ENCODE results near the gene JAKMIP1. TPM values are rescaled to one million over a fixed set of nuclear protein-coding genes. Genes with fewer than 3 reads are reported as not detected.

Gene JAKMIP1
- total RNA-seq, 1 donor from 2014 or later = 15.5 TPM

DNA sequence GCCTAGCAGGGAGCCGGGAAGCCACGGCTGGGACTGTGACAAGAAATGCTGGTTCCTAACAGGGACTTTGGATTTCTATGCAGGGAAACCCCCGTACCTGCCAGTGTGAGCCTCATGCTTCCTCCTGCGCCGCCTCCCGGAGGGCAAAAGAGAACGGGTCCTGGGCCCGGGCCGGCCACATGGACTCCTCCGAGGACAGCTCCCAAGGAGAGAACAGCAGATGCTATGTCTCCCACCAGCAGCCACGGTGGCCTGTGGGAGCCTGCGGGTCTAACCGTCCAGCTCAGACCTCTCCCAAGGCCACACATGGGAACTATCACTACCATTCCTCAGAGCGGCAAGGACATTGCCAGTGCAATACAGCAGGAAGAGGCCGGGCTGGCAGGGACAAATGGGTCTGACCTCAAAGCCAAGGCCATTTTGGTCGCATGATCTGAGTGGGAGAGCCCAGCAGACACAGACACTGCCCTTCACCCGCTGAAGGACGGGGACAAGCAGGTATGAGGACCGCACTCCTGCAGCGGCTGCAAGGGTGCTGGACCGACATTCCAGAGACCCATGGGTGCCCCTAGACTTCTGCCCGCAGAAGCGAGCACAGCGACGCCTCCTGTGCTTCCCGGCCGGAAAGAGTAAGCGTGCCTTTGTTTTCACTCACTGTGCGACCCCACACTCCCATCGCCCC lies 177.6 kb downstream of the JAKMIP1 start:
- H3K27me3 Mint-ChIP-seq (ENCODE audit: insufficient read depth) = no peaks in the 10 kb centered on the region
- no peaks in the 10 kb centered on the region for H3K4me1 Mint-ChIP-seq (ENCODE audit: low read depth)
- no peak overlapping the region for H3K4me3 Mint-ChIP-seq
- no peaks in the 10 kb centered on the region for H3K36me3 Mint-ChIP-seq (ENCODE audit: low read depth)
- no peaks in the 10 kb centered on the region for H3K9me3 Mint-ChIP-seq
- no peak overlapping the region for H3K27ac Mint-ChIP-seq
- DNase-seq (ENCODE audit: low spot score) = no peak
- intact Hi-C loops (cut with micrococcal nuclease) = no loop called here

DNA sequence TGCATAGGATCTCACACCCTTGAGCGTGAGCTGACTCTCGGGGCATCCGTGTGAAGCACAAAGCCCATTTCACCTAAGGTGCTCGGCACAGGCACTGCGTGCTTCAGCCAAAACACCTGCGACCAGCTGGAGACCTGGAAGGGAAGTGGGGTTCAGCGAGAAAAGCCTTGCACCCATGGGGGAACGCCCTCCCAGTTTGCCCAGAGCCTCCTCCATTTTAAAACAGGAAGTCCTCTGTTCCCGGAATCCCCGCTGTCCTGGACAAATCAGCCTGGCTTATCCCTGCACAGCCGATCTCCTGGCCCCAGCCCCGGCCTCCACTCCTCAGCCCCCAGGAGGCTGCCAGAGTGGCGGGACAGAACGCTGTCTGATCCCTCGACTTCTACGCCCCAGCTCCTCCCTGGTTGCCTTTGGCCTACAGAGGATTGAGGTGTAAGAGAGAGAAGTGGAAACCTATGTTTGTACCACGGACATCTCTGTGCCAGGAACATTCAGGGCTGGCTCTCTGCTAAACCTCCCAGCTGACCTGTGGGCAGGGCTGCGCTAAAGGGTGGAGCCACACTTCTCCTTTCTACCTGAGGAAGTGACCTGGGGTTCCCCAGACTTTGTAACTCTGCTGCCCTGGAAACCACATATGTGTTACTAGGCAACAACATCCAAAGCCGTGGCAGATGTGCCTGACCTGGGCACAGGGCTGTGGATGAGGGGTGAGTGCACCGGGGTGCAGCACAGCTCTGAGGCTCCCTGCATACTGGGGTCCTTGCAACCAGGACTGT lies 178.3 kb downstream of the JAKMIP1 start:
- H3K27ac Mint-ChIP-seq = no peak overlapping the region
- H3K9me3 Mint-ChIP-seq = no peaks in the 10 kb centered on the region
- no peaks in the 10 kb centered on the region for H3K27me3 Mint-ChIP-seq (ENCODE audit: insufficient read depth)
- intact Hi-C loops (cut with micrococcal nuclease) = no loop called here
- H3K36me3 Mint-ChIP-seq (ENCODE audit: low read depth) = no peaks in the 10 kb centered on the region
- DNase-seq (ENCODE audit: low spot score) = no peak
- H3K4me1 Mint-ChIP-seq (ENCODE audit: low read depth) = no peaks in the 10 kb centered on the region
- H3K4me3 Mint-ChIP-seq = no peak overlapping the region

DNA sequence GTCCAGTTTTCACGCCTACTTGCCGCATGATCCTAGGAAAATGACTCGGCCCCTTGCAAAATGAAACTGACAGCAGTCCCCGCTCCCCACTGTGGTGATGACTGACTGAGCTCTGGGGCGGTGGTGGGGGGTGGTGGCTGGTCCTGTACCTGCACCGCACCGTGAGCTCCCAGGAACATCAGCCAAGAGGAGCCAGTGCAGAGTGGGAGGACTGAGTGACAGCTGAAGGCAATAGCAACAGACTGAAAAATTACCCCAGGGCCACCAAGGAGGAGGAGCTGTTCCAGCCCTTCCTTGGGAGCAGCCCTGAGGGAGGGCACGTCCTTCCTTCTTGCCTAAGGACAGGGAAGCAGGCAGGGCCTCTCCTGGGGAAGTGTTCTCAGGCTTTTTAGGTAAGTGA lies 179.7 kb downstream of the JAKMIP1 start:
- Mint-ChIP-seq H3K4me3 (no peak overlapping the region), H3K27ac (no peak overlapping the region), H3K27me3 (ENCODE audit: insufficient read depth) (no peaks in the 10 kb centered on the region), H3K4me1 (ENCODE audit: low read depth) (no peaks in the 10 kb centered on the region), H3K36me3 (ENCODE audit: low read depth) (no peaks in the 10 kb centered on the region), H3K9me3 (no peaks in the 10 kb centered on the region)
- no peak for DNase-seq (ENCODE audit: low spot score)
- intact Hi-C loops (cut with micrococcal nuclease) = no loop called here

GRCh38 chr4:6019316-6020263 lies 180.8 kb downstream of the JAKMIP1 start:
- Mint-ChIP-seq H3K4me3 (no peak overlapping the region), H3K36me3 (ENCODE audit: low read depth) (no peaks in the 10 kb centered on the region), H3K27me3 (ENCODE audit: insufficient read depth) (peaks cover 2% of the 10 kb centered on the region), H3K9me3 (no peaks in the 10 kb centered on the region), H3K4me1 (ENCODE audit: low read depth) (no peaks in the 10 kb centered on the region), H3K27ac (no peak overlapping the region)
- DNase-seq (ENCODE audit: low spot score) = peak; percentile 13
- intact Hi-C loops (cut with micrococcal nuclease) = no loop called here

- Mint-ChIP-seq H3K4me3 (no peak within 1 kb of the TSS), H3K27me3 (ENCODE audit: insufficient read depth) (peaks cover 2% of the 10 kb centered on the region), H3K36me3 (ENCODE audit: low read depth) (no peaks in the 10 kb centered on the region), H3K4me1 (ENCODE audit: low read depth) (no peaks in the 10 kb centered on the region), H3K9me3 (no peaks in the 10 kb centered on the region), H3K27ac (no peak within 1 kb of the TSS)
- intact Hi-C loops (cut with micrococcal nuclease) = no loop called here
- DNase-seq (ENCODE audit: low spot score) = no peak
These were observed 182.0 kb downstream of the JAKMIP1 start, which contains the start of gene C4orf50 for GRCh38 chr4:6018331-6018730. Gene C4orf50 (minus strand): TSS chr4:6018431.

DNA sequence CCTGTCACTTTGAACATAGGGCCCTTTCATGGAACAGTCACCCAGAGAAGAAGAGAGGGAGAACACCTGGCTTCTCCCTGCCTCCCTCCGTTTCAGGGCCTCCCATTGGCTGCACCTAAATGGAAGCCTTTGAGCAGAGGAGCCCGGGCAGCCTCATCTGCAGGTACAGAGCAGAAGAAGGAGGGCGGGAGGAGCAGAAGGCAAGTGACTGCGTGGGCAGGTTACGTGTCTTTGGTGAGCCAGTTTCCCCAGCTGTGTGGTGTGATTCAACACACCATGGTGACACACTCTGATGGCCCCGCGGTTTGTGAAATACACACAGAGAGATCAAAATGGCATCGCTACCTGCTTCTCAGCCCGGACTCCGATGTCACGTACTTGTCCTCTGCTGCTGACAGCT lies 182.5 kb downstream of the JAKMIP1 start:
- no peak for DNase-seq (ENCODE audit: low spot score)
- intact Hi-C loops (cut with micrococcal nuclease) = no loop called here
- Mint-ChIP-seq H3K27me3 (ENCODE audit: insufficient read depth) (peaks cover 2% of the 10 kb centered on the region), H3K9me3 (no peaks in the 10 kb centered on the region), H3K36me3 (ENCODE audit: low read depth) (no peaks in the 10 kb centered on the region), H3K27ac (no peak overlapping the region), H3K4me1 (ENCODE audit: low read depth) (no peaks in the 10 kb centered on the region), H3K4me3 (no peak overlapping the region)

- intact Hi-C loops (cut with micrococcal nuclease) = no loop called here
- Mint-ChIP-seq H3K27me3 (ENCODE audit: insufficient read depth) (peaks cover 2% of the 10 kb centered on the region), H3K4me1 (ENCODE audit: low read depth) (no peaks in the 10 kb centered on the region), H3K27ac (no peak overlapping the region), H3K9me3 (no peaks in the 10 kb centered on the region), H3K36me3 (ENCODE audit: low read depth) (no peaks in the 10 kb centered on the region), H3K4me3 (no peak overlapping the region)
- DNase-seq (ENCODE audit: low spot score) = no peak
These were observed 183.3 kb downstream of the JAKMIP1 start for GRCh38 chr4:6017030-6017429.

- no peak for DNase-seq (ENCODE audit: low spot score)
- Mint-ChIP-seq H3K27me3 (ENCODE audit: insufficient read depth) (peaks cover 5% of the 10 kb centered on the region), H3K4me3 (no peak overlapping the region), H3K9me3 (no peaks in the 10 kb centered on the region), H3K4me1 (ENCODE audit: low read depth) (no peaks in the 10 kb centered on the region), H3K36me3 (ENCODE audit: low read depth) (no peaks in the 10 kb centered on the region), H3K27ac (no peak overlapping the region)
- intact Hi-C loops (cut with micrococcal nuclease) = no loop called here
These were observed 186.8 kb downstream of the JAKMIP1 start for GRCh38 chr4:6013564-6013963.

DNA sequence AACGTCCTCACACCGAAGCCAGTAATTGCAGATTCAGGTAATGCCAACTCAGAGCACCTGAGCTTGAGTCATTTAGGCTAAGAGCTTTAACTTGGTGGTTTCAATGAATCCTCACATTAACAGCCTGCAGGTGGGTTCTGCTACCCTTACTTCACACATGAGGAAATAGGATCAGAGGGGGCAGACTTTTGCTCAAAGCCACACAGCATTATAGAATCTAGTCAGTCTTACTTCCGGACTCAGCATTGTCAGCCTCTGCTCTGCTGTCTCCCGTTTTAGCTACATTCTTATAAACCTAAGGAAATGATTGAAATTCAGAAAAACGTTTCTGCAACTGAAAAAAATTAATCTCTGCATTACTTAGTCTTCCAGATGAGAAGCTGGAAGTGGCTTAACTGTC lies 188.1 kb downstream of the JAKMIP1 start:
- DNase-seq (ENCODE audit: low spot score) = no peak
- Mint-ChIP-seq H3K27ac (no peak overlapping the region), H3K27me3 (ENCODE audit: insufficient read depth) (peaks cover 7% of the 10 kb centered on the region), H3K9me3 (no peaks in the 10 kb centered on the region), H3K36me3 (ENCODE audit: low read depth) (no peaks in the 10 kb centered on the region), H3K4me1 (ENCODE audit: low read depth) (no peaks in the 10 kb centered on the region), H3K4me3 (no peak overlapping the region)
- intact Hi-C loops (cut with micrococcal nuclease) = no loop called here

DNA sequence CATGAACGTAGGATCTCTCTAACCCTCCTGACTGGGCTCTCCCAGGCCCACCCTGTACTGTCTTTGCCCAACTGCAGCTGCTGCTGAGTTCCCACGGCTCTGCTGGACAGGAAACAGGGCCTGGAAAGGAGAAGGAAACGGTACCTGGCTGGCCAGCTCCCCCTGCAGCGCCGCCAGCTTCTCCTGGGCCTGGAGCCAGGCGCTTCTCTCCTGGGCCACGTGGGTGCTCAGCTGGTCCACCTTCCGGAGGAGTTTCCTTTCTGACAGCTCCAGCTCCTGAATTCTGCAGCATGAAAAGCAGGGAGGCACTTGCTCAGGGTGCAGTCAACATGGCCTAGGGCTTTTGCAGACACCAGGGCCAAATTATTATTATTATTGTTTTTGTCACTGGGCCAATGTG lies 188.7 kb downstream of the JAKMIP1 start:
- H3K9me3 Mint-ChIP-seq = no peaks in the 10 kb centered on the region
- H3K4me3 Mint-ChIP-seq = no peak overlapping the region
- no peaks in the 10 kb centered on the region for H3K36me3 Mint-ChIP-seq (ENCODE audit: low read depth)
- intact Hi-C loops (cut with micrococcal nuclease) = no loop called here
- no peak for DNase-seq (ENCODE audit: low spot score)
- no peak overlapping the region for H3K27ac Mint-ChIP-seq
- peaks cover 11% of the 10 kb centered on the region for H3K27me3 Mint-ChIP-seq (ENCODE audit: insufficient read depth)
- no peaks in the 10 kb centered on the region for H3K4me1 Mint-ChIP-seq (ENCODE audit: low read depth)

DNA sequence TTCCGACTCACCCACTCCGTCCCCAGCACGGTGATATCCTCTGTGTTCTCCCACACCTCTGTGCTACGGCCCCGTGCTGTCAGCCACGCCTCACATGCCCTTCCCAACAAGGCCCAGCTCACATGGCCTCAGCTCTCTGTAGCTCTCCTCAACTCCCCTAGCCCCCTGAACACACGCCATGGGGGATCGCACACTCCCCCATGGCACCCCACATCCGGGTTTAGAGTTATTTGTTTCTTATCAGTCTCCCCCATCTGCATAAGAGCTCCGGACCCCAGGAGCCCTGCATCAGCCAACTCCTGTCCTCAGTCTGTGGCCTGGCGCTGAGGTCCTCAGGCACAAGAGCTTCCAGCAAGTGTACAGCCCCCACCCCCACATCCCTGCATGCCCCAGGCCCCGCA lies 189.1 kb downstream of the JAKMIP1 start:
- Mint-ChIP-seq H3K27me3 (ENCODE audit: insufficient read depth) (peaks cover 11% of the 10 kb centered on the region), H3K27ac (no peak overlapping the region), H3K4me3 (no peak overlapping the region), H3K36me3 (ENCODE audit: low read depth) (no peaks in the 10 kb centered on the region), H3K4me1 (ENCODE audit: low read depth) (no peaks in the 10 kb centered on the region), H3K9me3 (no peaks in the 10 kb centered on the region)
- DNase-seq (ENCODE audit: low spot score) = no peak
- intact Hi-C loops (cut with micrococcal nuclease) = no loop called here

DNA sequence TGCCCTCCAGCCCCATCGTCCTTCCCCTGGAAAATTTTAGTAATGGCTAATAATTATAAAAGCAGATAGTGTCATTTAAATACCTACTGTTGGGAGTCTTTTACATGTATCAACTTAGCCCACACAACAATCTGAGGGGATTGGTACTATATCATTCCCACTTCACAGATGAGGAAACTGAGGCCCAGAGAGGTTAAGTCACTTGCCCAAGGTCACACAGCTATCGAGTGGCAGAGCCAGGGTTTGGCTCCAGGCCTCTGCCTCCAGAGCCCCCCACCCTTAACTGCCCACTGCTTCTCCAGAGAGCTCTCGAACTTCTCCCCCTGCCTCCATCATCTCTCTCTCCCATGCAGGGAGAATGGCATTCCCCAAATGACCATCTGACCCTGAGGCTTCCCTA lies 189.6 kb downstream of the JAKMIP1 start:
- H3K9me3 Mint-ChIP-seq = no peaks in the 10 kb centered on the region
- intact Hi-C loops (cut with micrococcal nuclease) = no loop called here
- H3K27me3 Mint-ChIP-seq (ENCODE audit: insufficient read depth) = peaks cover 11% of the 10 kb centered on the region
- H3K36me3 Mint-ChIP-seq (ENCODE audit: low read depth) = no peaks in the 10 kb centered on the region
- no peak overlapping the region for H3K27ac Mint-ChIP-seq
- DNase-seq (ENCODE audit: low spot score) = no peak
- no peaks in the 10 kb centered on the region for H3K4me1 Mint-ChIP-seq (ENCODE audit: low read depth)
- H3K4me3 Mint-ChIP-seq = no peak overlapping the region

DNA sequence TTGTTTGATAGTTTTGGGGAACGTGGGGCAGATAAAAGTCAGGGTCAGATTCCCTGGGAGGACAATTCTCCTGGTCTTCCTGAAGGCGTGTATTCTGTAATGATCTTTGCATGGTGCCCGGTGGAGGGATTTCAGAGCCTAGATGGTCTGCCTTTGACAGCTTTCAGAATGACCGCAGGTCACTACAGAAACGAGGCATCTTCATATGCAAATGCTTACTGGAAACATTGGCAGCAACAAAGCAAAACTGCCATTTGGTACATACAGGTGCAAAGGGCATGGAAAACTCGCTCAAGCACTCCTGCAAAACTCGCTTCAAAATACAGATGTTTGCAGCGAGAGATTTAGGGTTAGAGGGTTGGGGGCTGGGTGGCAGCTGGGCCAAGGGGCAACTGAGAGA lies 190.9 kb downstream of the JAKMIP1 start:
- H3K36me3 Mint-ChIP-seq (ENCODE audit: low read depth) = no peaks in the 10 kb centered on the region
- H3K4me1 Mint-ChIP-seq (ENCODE audit: low read depth) = no peaks in the 10 kb centered on the region
- no peak overlapping the region for H3K4me3 Mint-ChIP-seq
- H3K9me3 Mint-ChIP-seq = no peaks in the 10 kb centered on the region
- no peak for DNase-seq (ENCODE audit: low spot score)
- peaks cover 9% of the 10 kb centered on the region for H3K27me3 Mint-ChIP-seq (ENCODE audit: insufficient read depth)
- intact Hi-C loops (cut with micrococcal nuclease) = no loop called here
- no peak overlapping the region for H3K27ac Mint-ChIP-seq
